T1000 (cell line): ENCODE measurements around the gene CPED1.

Experiments used
- DNase-seq: peaks from one replicate; lab custom pipeline; 2025; ENCODE audit warnings: mixed read lengths; lab: John Stamatoyannopoulos, UW

The CPED1 gene

DNA sequence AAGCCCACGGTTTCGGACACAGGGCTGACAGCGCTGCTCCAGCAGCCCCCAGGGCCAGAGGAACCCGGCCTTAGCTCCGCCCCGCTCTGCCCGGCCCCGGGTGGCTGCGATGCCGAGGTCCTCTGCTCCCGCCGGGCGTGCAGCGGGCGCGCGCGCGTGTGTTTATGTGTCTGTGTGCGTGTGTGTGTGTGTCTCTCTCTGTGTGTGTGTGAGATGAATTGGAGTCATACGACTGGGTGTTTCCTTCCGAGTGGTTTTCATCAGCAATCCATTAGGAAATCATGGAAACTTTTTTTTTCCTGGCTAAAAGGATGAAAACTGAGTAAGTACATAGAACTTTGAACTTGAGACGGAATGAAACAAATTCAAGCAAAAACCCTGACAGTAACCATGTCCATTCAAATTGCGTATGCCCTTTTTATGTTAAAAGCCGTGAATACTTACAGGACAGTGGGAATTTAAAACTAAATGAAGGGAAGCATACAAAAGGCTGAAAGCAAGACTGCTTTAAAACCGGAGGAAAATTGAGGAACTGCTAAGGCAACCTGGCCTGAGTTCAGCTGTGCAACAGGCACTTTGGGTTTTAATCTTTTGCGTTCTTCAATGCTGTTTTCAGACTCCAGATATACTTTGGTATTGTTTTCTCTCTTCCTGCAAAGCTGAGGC lies at the start of gene CPED1:
Gene CPED1, plus strand, starts transcription at position 121 of the 666 bp plus-strand sequence. CDS start 911 bp downstream, outside the sequence.
- DNase-seq: peak; percentile 11

DNA sequence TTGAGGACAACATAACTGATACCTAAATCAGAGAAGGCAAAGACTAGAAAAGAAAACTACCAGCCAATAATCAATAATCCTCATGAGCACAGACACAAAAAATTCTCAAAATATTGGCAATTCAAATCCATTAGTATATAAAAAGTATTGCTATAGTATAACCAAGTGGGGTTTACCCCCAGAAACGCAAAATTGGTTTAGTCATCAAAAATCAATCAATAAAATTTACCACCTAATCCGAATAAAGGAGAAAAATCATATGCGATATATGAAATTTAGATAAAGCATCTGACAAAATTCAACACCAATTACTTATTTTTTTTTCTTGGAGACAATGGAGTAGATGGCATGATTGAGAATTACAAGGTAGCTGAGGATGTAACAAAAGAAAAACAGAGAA lies 49.2 kb upstream of the CPED1 start:
- no peak for DNase-seq

DNA sequence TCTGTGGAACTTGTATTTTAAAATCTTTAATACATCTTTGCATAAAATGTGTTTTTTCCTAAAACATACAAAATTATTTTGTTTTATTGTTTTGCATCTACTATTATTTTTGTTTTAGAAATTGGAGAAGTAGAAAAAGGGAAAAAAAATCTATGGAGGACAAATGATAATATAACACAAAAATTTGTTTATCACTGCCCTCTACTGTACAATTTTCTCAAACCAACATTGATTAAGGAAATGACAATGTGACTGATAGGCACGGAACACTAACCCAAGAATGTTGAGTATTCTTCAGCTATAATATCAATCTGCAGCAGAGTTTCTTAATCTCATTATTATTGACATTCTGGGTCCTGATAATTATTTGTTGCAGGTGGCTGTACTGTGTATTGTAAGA lies 47.4 kb upstream of the CPED1 start:
- DNase-seq: no peak

DNA sequence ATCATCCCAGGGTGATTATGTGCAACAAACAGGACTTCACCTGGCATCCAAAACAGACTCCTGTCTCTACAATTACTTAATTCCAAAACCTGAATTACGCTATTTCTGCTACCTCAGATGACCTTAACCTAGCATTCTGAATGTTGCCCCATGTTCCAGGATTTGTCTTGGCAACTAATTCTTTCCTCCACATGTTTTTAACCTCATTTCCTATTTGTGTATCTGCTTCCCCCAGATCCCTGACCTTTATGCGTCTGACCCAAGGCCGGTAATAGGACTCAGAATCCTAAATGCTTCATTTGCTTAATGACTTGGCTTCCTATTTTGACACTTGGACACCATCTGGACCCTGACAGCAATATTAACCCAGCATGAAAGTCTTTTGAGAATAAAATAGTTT lies 46.7 kb upstream of the CPED1 start:
- no peak for DNase-seq

DNA sequence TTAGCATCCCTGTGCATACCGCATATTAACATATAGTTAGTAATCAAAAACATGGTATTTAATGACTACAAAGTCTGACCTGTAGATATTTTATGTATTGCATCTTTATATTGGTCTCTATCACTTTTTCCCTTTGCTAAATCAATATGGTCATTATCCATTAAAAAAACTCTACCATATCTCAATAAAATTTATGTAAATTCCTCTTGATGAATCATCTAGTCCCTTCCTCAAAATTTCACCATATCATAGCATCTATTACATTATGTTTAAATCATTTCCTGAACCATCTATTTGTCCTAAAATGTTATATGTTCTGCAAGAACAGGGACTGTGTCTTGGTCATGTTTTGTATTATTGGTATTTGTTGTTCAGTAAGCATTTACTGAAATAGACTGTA lies 45.6 kb upstream of the CPED1 start:
- DNase-seq: no peak

DNA sequence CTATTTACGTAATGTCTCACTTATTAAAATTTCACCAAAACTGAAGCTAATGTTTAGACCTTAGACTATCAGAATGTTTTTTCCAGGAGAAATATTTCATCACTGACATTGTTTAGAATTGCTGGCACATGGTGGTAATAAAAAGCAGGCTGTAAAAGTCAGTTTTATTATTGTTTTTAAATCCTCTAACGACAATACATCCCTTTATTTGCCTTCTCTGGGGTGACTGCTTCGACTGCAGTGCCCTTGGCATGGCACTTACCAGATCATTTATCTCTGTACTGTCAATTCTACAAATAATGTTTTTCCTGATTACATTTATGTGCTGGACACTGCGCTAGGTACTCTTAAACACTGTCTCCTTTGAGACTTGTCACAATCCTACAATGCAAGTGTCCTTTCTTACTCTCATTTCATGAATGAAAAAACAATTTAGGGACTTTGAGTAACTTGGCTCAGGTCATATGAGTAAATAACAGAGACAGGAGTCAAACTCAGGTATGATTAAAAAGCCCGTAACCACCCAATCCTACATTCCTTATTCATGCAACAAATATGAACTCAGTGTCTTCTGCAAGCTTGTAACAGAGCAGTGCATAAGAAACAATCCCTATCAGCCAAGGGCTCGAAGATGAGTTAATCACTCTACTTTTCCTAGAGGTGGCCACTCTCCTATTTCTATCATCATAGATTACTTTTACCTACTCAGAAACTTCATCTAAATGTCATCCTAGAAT lies 43.5 kb upstream of the CPED1 start:
- DNase-seq: no peak

DNA sequence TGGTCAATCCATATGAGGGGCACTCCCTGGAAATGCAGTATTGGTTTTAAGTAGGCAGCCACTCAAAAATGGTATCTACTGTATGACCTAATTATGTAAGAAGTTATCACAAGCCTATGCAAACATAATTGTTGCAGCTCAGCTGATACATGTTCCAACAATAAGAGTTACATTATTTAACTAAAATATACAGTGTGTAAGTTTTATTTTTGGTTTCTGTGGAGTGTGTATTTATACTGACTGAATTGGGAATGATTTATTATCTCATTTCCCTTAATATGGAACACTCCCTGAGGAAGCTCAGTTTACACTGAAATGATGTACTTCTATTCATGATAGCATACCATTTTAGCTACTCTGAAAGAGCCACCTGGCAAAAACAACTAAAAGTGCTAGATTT lies 40.5 kb upstream of the CPED1 start:
- no peak for DNase-seq

DNA sequence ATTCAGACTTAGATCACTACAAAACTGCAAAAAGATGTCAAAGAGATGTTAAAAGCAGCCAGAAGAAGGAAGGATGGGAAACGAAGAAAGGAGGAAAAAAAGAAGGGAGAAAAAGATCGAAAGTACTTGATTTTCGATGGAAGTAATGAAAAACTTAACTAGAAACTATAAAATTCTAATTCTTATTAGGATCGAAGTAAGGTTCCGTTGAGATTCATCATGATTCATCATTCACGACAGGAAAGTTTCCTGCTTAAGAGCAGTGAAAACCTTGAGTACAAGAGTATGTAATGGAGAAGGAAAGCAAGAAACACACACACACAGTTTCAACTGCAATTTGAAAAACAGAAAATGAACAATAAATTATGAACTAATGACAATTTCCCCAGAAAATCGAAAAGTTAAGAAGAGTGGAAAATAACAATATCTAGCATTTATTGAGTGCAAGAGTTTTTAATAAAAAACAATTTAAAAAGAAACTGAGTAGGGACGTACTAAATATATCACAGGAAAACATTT lies 39.1 kb upstream of the CPED1 start:
- no peak for DNase-seq

DNA sequence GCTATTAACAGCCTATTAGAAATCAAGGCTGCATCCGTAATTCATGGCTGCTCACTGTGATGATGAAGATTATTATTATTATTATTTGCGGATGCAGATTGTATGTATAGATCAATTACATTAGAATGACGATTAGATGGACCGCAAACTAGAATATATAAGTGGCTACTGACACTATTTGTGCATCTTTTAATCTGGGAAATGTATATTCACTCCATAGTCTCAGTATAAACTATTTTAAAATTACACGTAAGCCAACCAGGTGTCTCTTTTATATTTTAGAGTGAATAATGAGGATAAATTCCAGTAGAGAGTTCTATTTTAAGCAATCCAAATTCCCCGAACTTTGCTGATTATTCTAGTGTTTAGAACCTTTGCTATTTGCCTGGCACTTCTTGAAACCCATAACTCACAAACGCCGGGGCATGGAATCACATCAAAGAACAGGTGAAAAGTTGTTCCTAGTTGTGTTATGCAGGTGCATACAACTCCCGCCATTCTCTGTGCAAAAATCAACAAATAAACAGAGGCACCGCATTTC lies 38.4 kb upstream of the CPED1 start:
- DNase-seq: no peak

DNA sequence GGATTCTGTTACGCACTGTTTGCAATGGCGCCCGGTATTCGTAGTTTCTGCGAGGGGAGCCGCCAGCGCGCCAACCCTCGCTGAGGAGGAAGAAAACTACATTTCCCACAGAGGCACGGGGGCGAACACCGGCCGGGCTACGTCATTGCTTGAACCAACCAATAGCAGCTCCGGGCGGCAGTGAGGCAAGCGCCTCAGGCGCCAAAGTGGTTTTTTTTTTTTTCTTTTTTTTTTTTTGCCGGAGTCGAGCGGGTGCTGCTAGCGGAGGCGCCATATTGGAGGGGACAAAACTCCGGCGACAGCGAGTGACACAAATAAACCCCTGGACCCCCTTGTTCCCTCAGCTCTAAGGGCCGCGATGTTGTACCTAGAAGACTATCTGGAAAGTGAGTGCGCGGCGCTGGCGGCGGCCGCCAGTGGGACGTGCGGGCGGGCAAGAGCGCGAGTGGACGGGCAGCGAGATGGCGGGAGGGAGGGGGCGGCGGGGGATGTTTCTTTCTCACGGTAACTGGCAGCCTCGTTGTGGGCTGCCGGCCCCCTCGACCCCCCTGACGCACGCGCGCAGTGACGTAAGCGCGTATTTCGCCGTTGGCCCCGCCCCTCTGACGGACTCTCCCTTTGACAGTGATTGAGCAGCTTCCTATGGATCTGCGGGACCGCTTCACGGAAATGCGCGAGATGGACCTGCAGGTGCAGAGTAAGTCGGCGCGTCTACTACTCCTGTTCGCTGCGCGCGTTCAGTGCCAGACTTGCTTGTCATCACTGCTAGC lies 37.8 kb upstream of the CPED1 start, which contains the start of gene ING3:
Gene ING3, plus strand, starts transcription at position 239 of the 770 bp plus-strand sequence. Its CDS starts 120 bp downstream, at position 359.
- peak; percentile 85 for DNase-seq

DNA sequence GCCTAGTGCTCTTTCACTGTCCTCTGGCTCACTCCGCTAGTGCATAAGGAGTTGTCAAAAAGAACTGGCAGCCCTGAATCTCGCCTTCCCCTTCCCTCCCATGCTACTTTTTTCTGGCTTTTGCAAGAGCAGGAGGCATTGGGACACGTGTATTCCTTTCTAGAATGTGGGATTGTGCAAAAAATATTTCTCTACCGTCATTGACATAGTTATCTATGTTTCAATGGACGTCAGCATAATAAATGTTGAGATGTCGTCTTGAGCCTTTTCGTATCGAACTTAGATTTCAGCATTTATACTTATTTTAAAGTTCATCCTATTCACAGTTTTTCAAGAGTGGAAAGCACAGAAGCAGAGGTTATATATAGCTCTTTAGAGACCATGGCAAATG lies 37.2 kb upstream of the CPED1 start:
- no peak for DNase-seq

DNA sequence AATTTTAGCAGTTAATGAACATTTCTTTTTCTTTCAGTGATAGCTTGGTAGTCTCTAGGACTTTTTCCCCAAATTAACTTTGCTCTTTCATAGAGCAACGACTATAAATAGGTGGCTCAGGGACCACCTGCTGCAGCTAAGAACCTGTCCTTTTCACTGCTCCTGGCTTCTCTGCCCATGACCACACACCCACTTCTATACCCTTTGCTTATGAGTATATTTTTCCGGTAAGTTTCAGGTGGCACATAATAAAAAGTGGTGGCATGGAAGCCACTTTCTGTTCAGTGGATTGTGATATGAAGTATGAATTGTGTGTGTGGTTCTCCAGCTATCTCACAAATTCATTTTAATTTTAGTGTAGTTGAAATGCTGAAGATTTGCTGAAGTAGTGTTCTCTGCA lies 36.7 kb upstream of the CPED1 start:
- DNase-seq: no peak

DNA sequence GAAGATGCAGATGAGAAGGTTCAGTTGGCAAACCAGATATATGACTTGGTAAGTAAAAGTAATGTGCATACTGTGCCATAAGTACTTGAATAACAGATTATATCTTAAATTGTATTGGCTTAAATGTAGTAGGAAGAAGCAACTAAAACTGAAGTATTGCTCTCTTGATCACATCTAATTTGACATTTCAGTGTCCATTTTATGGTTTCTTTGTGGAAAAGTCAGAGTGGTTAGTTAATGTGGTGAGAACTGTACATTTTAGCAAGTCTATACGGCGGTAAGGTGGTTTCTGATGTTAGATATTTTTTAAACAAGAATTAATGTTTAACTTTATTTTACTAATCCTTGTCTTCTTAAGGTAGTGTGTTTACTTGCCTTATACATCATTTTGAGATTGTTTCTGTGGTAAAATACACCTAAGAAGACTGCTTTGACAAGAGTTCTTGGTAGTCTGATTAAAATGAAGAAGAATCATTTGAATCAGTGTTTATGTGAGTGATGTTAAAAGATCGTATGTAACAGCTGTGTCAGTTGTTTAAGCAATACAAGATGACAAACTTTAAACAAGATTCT lies 32.8 kb upstream of the CPED1 start:
- DNase-seq: no peak

DNA sequence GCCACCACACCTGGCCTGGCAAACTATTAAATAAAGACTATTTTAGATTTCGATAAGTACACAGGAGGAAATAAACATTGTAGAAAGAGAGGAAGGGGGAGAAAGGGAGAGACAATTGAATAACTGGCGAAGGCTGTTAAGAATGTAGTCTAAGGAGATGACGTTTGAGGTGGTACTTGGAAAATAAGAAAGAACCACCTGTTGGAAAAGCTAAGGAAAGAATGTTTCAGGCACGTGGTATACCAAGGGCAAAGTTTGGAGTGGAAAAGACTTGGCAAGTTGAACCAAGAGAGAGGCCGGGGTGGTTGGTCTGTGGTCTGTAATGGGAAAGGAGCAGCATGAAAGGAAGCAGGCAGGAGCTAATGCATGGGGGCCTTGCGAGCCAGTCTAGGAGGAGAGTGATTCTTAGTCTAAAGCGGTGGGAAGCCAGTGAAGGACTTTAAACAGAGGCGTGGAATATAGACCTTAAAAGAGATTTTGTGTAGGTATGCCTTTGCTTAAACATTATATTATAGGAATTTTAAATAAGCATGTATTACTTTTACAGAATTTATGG lies 28.5 kb upstream of the CPED1 start:
- DNase-seq: no peak

DNA sequence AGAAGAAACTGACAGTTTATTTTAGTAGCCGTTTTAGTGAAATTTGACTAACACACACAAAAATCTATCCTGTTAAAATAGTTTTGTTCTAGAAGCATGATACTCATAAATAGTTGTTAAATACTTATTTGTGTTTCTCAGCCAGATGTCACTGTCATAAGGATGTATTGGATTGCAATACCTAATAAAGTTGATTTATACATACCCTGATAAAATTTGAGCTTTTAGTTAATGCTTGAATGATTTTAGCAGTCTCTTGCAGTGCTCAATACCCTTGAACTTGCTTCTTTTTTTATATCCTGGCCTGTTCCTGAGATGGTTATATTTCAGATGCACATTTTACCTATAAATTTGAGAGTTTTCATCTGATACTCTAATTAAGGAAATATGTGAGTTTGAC lies 27.8 kb upstream of the CPED1 start:
- no peak for DNase-seq

DNA sequence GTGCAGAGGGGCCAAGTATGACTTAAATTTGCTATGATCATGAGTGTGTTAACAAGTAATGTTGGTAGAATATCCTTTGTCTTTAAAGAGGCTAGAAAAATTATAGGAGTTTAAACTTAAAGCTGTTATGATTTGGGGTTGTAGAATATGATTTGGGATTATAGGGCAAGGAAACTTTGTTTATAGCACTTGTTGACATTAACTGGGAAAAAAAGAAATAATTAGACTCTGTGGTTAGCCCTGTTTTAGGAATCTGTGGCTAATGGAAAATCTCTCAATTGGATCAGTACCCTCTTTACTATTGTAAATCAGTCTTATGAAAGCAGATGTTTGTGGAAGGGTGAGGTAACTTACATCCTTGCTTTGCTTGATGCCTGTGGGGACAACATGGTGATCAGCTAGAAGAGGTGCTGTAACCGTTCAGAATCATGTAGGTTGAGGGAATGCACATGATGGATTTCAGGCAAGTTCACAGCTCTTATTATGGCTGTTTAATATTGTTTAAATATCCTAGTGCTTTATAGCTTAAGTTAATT lies 26.8 kb upstream of the CPED1 start:
- DNase-seq: no peak

DNA sequence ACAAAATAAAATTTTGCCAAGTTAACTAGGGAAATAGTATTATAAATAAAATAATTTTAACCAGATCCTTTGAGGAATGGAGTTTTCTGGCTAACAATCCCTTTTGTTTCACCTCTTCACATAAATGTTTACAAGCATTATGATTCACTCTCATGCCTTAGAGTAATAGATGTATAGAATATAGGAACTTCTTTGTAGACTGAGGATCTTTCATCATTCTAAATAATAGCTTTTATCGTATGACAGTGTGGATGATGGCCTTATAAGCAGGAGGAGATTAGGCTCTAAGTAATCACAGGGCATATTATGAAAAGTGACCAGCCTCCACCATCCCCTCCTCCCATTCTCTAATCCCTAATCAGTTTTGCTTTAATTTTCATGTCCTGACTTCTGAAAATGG lies 24.4 kb upstream of the CPED1 start:
- DNase-seq: no peak

DNA sequence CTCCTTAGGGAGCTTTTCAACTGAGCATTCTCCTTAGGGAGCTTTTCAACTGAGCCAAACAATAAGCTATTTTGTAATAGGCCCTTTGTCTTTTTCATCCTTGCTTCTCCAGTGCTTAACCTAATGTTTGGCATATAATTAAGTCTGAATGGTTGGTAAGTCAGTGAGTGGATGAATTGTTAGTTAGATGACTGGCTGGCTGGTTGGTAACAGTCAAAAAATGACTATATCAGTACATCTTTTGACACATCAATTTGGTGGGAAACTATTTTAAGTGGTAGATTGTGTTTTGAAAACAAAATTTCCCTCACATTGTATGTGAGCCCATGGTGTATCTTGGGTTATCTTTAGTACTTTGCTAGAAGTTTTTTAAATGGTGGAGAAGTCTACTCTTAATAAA lies 21.6 kb upstream of the CPED1 start:
- no peak for DNase-seq

DNA sequence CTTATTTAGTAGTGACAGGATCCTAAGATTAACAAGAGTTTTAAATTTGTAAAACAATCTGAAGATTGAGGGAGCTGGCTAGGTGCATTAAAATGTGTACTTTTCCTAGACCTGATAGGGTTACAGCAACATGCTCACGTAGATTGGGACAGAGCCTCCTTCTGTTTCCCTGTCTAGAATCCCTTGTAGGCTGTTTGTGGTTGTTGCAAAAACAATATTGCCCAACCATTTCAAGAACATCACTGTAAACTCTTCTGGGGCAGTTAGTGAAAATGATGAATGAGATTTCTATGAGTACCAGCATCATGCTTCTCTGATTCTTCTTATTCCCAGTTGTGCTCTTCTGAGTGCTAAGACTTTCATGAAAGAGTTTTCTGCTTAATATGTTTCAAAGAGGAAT lies 14.7 kb upstream of the CPED1 start:
- no peak for DNase-seq

DNA sequence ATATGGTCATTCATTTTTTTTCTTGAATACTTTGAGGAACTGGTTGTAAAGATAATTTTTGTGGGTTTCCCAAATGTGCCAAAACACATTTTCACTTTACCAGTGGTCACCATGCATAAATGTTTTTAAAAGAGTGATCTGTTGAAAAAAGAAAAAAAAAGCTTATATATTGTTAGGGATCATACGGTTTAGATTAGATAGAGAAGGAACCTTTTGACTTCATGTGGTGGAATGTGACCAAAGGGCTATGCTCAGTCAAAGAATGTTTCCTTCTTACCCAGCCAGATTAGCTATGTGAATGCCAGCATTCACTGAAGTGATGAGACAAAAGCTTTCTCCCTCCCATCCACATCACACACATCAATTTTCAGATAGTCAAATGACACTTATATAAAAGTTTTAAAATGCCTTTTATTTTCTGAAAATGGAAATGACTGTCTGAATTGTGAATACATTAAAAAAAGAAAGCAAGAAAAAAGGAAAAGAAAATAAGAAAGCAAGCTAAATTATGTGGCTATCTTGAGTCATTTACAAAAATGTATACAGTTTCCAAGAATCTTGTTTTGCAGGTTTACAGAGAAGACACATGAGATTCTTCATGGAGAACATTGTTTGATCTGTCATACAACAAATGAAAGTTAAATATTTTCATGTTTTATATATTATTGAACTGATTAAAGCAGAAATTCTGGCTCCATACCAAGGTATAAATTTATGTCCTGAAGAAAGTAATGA lies 8.6 kb upstream of the CPED1 start:
- no peak for DNase-seq

DNA sequence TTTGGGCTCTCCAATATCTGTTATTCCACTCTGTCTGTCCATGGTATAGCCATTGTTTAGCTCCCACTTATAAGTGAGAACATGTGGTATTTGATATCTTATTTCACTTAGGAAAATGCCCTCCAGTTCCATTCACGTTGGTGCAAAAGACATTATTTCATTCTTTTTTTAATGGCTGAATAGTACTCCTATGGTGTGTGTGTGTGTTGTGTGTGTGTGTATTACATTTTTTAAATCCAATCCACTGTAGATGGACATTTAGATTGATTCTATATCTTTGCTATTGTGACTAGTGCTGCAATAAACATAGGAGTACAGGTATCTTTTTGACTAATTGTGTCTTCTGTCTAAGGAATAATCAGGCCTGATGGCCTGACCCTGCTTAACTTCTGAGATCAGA lies 7.4 kb upstream of the CPED1 start:
- DNase-seq: no peak
